ENCODE results near the gene KIF5B.
"Not testable (repeated sequence)": the region's sequence is repeated elsewhere in the genome, so short reads cannot be mapped to it uniquely, and the experiment has no call there.

The KIF5B gene

GRCh38 chr10:32065856-32066255 is 9.6 kb upstream of the KIF5B start:
- DNase-seq (ENCODE audit: low read depth), result peak; percentile 71
- no peak overlapping the region for H3K4me3 ChIP-seq (ENCODE audit: low read depth, low read length)

- no peak overlapping the region for H3K4me3 ChIP-seq (ENCODE audit: low read depth, low read length)
- no peak for DNase-seq (ENCODE audit: low read depth)
These were observed 5.2 kb upstream of the KIF5B start for GRCh38 chr10:32061440-32061839.

GRCh38 chr10:32060347-32060746 is 4.1 kb upstream of the KIF5B start:
- no peak for DNase-seq (ENCODE audit: low read depth)
- H3K4me3 ChIP-seq (ENCODE audit: low read depth, low read length), result no peak overlapping the region

DNA sequence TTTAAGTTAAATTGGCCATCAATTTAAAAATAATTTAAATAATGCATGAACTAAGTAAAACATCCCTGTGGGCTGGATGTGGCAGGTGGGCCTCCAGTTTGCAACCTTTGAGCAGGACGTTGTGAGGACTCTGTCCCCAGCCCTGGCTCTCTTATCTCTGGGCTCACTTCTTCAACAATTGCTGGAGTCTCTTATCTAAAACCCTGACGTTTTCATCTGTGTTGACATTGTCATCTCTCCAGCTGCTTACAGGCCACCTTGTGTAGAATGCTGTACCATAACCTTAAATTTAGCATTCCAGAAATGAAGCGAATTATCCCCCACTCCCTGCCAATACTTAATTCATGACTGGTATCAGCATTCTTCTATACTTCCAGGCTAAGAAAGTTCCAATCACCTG is 3.2 kb upstream of the KIF5B start:
- H3K4me3 ChIP-seq (ENCODE audit: low read depth, low read length), result no peak overlapping the region
- no peak for DNase-seq (ENCODE audit: low read depth)

DNA sequence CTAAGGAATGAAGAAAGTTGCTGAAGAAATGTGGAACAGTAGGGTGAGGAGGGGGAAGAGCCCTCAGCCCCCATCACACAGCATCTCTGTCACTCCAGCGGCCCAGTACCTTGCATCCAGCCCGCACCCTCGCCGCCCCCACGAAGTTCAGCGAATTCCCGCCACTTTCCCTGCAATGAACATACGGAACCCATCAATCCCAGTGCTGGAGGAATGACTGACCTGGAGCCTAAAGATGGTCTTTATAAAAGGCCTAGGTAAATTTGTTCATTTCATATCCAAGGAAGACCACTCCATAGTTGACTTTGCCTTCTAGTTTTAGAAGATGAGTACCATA is 779 bp upstream of the KIF5B start:
- no peak for DNase-seq (ENCODE audit: low read depth)
- peak overlapping the region; percentile 93 for H3K4me3 ChIP-seq (ENCODE audit: low read depth, low read length)

GRCh38 chr10:32055478-32056135 is 618 bp downstream of the KIF5B start:
- DNase-seq (ENCODE audit: low read depth), result no peak
- peak overlapping the region; percentile 93 for H3K4me3 ChIP-seq (ENCODE audit: low read depth, low read length)

DNA sequence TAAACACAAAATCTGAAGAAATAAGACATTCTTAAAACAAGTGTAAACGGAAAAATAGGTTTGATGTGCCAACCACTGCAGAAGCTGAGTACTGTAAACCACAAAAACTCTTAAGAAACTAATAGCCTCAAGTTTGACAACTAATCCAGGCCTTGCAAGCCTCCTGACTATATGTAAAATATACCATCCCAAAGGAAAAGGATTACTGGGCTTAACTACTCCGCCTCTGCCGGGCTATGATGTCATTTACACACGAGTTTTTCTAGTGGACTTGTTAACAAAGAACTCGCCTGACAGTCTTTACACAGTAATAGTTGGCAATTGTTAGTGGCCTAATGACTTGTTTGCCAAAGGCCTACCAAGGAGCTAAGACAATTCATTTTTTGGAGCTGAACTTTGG is 2.1 kb downstream of the KIF5B start:
- DNase-seq (ENCODE audit: low read depth), result no peak

GRCh38 chr10:32053392-32053791 is 2.8 kb downstream of the KIF5B start:
- H3K4me3 ChIP-seq (ENCODE audit: low read depth, low read length), result peak overlapping the region; percentile 93
- not testable (repeated sequence) for DNase-seq (ENCODE audit: low read depth)

More for the DNA sequence above, 2.1 kb downstream of the KIF5B start:
- H3K4me3 ChIP-seq (ENCODE audit: low read depth, low read length), result peak overlapping the region; percentile 93

DNA sequence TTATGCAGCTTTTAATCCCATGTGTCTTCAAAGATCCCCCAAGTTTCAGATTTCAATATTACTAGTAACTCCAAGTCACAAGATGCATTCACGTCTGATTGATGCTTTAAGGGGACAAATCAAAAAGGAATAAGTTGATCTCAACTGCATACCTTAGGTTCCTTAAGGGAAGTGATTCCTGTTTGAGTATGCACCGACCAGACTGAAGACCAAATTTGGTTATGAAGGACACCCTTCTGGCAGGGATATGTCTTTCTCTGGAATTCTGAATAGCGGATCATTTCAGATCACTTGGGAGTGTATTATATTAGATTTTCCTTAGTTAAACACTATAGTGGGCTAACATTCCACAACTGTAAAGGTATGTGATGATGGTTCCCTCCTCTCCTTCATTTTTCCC is 4.3 kb downstream of the KIF5B start:
- peak; percentile 4 for DNase-seq (ENCODE audit: low read depth)
- H3K4me3 ChIP-seq (ENCODE audit: low read depth, low read length), result peak overlapping the region; percentile 10

DNA sequence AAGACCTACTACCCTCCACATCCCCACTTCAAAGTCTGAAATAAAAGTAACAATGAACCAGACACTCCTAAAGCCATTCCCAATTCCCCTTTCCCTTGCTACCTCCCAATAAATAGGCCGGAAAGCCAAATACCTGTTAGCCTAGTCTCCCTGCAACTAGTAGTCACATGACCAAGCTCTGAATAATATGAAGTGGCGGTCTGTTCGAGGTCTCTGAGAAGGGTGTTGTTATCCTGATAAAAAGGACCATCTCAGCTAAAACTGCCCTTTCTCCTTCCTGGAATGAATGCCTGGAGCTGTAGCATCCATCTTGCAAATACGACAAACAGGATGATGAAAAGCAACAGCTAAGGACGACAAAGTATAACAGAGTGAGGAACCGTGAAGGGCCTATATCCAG is 6.0 kb downstream of the KIF5B start:
- no peak for DNase-seq (ENCODE audit: low read depth)
- no peak overlapping the region for H3K4me3 ChIP-seq (ENCODE audit: low read depth, low read length)

GRCh38 chr10:32049113-32049512 is 7.1 kb downstream of the KIF5B start:
- DNase-seq (ENCODE audit: low read depth), result no peak
- no peak overlapping the region for H3K4me3 ChIP-seq (ENCODE audit: low read depth, low read length)

GRCh38 chr10:32048282-32048681 is 7.9 kb downstream of the KIF5B start:
- H3K4me3 ChIP-seq (ENCODE audit: low read depth, low read length), result no peak overlapping the region
- DNase-seq (ENCODE audit: low read depth), result no peak

- no peak for DNase-seq (ENCODE audit: low read depth)
- H3K4me3 ChIP-seq (ENCODE audit: low read depth, low read length), result no peak overlapping the region
These were observed 8.3 kb downstream of the KIF5B start for GRCh38 chr10:32047881-32048280.

DNA sequence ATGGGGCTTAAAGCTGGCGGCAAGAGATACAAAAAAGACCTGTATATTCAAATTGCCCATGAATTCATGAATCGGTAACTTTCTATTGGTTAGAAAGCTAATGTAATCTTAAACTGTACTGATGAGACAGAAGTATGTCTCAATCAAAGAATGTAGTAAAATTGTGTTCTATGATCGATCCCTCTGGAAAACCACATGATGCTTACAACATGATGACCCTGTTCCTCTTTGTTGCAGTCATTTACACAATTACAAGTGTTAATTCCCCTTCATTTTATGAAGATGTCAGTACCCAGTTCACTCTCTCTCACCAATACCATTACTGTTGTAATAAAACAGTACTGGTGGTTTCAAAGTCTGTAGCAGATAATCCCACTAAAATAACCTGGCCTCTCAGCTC is 10.1 kb downstream of the KIF5B start:
- no peak overlapping the region for H3K4me3 ChIP-seq (ENCODE audit: low read depth, low read length)
- no peak for DNase-seq (ENCODE audit: low read depth)

GRCh38 chr10:32042730-32043129 is 13.5 kb downstream of the KIF5B start:
- DNase-seq (ENCODE audit: low read depth); H3K4me3 ChIP-seq (ENCODE audit: low read depth, low read length): not testable (repeated sequence)

GRCh38 chr10:32041290-32042028 is 14.8 kb downstream of the KIF5B start:
- DNase-seq (ENCODE audit: low read depth), result no peak
- no peak overlapping the region for H3K4me3 ChIP-seq (ENCODE audit: low read depth, low read length)

GRCh38 chr10:32039734-32040133 is 16.5 kb downstream of the KIF5B start:
- DNase-seq (ENCODE audit: low read depth), result no peak

DNA sequence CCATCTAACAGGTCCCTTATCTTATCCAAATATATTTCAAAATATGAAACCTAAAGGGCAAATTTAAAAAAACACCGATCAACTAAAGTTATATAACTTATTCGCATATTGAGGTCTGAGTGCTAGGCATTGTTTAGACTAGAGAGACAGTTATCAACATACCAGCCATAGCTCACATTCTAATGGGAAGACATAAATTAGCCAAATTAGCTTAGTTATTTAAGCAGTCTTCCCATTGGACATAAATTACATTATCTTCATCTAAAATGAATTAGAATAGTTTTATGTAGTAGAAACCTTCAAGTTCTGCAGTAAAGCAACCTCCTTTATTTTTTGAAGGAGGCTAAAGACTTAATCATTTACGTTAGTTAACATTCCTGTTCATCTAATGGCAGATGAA is 17.4 kb downstream of the KIF5B start:
- no peak for DNase-seq (ENCODE audit: low read depth)
- no peak overlapping the region for H3K4me3 ChIP-seq (ENCODE audit: low read depth, low read length)

More at GRCh38 chr10:32039734-32040133, 16.5 kb downstream of the KIF5B start:
- H3K4me3 ChIP-seq (ENCODE audit: low read depth, low read length), result no peak overlapping the region

DNA sequence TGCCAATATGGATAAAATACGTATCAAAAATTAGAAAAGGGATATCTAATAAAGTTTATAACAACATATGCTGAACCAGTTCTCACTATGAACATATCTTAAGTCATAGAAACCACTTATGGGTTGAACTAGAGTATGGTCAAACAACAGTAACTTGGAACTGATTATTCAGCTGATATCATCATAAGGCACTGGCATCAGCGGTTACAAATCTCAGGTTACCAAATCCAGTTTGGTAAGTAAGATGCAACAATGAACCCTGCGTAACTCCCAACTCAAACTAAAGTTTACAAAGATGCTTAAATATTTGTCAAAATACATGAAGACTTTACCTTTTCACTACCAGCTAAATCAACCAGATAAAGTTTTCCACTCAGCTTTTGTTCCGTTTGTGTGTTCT is 19.3 kb downstream of the KIF5B start:
- no peak for DNase-seq (ENCODE audit: low read depth)
- no peak overlapping the region for H3K4me3 ChIP-seq (ENCODE audit: low read depth, low read length)

- H3K4me3 ChIP-seq (ENCODE audit: low read depth, low read length), result no peak overlapping the region
- DNase-seq (ENCODE audit: low read depth), result no peak
These were observed 21.2 kb downstream of the KIF5B start for GRCh38 chr10:32035038-32035437.

GRCh38 chr10:32033171-32033570 is 23.1 kb downstream of the KIF5B start:
- no peak for DNase-seq (ENCODE audit: low read depth)
- H3K4me3 ChIP-seq (ENCODE audit: low read depth, low read length), result no peak overlapping the region
